GM19023 (cell line): ENCODE measurements around the gene RCOR1.
"Not testable (repeated sequence)": the region's sequence is repeated elsewhere in the genome, so short reads cannot be mapped to it uniquely, and the experiment has no call there.

Experiments
- ATAC-seq: cut with Tn5 transposase; IDR thresholded peaks from one replicate; pipeline ENCODE4 v1.9.1; 2021; ENCODE audit warnings: mild to moderate bottlenecking, moderate library complexity; ENCODE audit not compliant: unreplicated experiment

The RCOR1 gene

DNA sequence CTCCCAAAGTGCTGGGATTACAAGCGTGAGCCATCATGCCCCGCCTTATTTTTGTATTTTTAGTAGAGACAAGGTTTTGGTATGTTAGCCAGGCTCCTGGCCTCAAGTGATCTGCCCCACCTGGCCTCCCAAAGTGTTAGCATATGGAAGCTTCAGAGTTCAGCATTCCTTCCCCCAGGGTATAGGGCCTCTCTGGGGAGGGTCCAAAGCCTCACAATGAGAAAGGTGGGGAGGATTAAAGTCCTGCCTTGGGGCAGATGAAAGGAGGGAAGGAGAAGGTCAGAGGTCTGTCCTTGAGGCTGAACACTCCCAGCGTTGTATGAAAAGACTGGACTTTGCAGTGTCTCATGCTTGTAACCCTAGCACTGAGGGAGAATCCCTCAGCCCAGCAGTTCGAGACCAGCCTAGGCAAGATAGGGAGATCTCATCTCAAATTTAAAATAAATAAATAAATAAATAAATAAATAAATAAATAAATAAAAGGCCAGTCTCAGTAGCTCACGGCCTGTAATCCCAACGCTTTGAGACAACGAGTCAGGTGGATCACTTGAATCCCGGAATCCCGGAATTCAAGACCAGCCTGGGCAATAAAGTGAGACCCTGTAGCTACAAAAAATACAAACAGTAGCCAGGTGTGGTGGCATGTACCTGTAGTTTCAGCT lies 22.0 kb upstream of the RCOR1 start:
- ATAC-seq: no peak

- ATAC-seq: no peak
Observed at GRCh38 chr14:102571043-102571442, 21.4 kb upstream of the RCOR1 start.

GRCh38 chr14:102571478-102572042 lies 20.9 kb upstream of the RCOR1 start:
- no peak for ATAC-seq

- not testable (repeated sequence) for ATAC-seq
Observed at GRCh38 chr14:102573161-102573560, 19.3 kb upstream of the RCOR1 start.

GRCh38 chr14:102573591-102574046 lies 18.8 kb upstream of the RCOR1 start:
- ATAC-seq: no peak

DNA sequence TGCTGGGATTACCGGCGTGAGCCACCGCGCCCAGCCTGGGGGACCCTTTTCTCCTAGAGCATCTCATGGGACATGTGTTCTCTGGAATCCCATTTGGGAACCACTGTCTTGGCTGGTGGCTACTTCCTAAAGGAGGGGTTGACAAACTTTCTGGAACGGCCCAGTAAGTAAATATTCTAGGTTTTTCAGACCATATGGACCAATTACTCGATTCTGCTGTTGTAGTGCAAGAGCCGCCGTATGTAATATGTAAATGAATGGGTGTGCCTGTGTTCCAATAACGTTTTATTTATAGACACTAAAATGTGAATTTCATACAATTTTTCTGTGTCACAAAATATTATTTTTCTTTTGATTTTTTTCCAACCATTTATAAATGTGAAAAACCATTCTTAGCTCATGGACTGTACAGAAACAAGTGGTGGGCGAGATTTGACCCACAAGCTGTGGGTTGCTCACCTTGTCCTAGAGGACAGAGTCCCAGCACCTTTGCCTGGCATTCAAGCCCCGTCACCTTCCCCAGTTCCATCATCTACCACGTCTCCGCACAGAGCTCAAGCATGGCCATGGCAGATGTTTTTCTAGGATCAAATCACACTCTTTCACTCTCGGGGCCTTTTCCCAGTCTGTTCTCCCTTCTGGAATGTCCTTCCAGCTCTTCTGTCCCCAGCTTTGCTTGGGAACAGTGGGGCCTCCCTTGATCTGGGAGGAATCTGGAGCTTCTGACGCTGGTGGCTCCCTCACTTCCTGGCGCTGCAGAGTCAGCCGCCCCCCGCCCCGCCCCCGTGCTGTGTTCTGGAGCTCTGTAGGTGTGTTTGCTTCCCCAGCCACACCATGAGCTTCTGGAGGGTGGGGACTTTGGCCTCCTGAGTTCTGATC lies 17.9 kb upstream of the RCOR1 start:
- ATAC-seq: no peak

- no peak for ATAC-seq
Observed at GRCh38 chr14:102575160-102575845, 17.1 kb upstream of the RCOR1 start.

DNA sequence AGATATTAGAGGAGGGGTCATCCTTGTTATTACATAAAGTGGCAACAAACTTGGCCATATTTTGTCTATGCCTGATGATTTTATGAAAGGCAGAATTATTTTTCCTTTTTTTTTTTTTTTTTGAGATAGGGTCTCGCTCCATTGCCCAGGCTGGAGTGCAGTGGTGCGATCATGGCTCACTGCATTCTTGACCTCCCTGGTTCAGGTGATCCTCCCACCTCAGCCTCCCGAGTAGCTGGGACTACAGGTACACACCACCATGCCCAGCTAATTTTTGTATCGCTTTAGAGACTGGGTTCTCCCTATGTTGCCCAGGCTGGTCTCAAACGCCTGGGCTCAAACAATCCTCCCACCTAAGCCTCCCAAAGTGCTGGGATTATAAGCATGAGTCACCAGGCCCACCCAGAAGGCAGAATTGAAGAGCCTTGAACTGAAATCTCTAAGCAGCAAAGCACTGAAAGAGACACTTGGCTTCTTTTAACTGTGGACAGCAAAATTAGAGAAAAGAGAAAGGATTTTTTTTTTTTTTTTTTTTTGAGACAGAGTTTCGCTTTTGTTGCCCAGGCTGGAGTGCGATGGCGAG lies 16.5 kb upstream of the RCOR1 start:
- not testable (repeated sequence) for ATAC-seq

DNA sequence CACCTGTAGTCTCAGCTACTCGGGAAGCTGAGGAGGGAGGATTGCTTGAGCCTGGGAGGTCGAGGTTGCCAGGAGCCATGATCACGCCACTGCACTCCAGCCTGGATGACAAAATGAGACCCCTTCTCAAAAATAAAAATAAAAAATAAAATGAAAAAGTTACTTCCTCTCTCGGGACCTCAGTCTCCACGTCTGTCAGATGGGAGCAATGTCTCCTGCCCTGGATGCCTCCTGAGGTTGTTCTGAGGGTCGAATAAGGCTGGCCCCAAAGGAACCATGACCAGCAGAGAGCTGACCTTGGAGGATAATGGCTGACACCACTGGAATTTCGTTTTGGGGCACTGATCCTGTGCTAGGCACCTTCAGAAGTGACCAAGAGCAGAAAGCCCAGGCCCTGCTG lies 13.6 kb upstream of the RCOR1 start:
- no peak for ATAC-seq

DNA sequence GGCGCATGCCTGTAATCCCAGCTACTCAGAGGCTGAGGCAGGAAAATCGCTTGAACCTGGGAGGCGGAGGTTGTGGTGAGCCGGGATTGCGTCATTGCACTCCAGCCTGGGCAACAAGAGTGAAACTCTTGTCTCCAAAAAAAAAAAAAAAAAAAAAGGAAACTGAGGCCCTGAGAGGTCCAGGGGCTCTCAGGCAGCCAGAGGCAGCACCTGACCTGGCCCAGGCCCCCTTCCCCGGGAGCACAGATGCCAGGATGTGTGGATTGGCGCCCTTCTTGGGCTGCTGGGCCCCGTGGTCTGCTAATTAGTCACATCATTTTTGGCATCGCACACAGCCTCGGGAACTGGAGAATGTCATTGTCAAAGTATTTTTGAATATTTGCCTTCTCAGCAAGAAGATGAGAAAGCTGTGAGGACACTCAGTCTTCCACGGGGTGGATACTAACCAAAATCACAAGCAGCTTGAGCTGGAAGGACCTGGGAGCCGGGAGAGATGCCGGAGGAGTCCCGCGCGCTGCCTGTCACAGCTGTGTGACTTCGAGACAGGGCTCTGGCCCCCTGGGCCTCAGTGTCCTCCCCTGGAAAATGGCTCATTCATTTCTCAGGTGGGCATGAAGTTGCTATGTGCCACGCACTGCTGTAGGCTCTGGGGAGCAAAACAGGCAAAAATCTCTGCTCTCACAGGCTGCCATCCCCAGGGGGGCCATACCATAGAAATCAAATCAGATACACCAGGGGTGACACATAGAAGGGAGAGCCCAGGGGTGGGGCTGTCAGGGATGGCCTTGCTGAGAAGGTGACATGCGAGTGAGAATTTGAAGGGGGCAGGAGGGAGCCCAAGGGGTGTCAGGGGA lies 12.5 kb upstream of the RCOR1 start:
- ATAC-seq: no peak

- no peak for ATAC-seq
Observed at GRCh38 chr14:102580550-102581110, 11.8 kb upstream of the RCOR1 start.

DNA sequence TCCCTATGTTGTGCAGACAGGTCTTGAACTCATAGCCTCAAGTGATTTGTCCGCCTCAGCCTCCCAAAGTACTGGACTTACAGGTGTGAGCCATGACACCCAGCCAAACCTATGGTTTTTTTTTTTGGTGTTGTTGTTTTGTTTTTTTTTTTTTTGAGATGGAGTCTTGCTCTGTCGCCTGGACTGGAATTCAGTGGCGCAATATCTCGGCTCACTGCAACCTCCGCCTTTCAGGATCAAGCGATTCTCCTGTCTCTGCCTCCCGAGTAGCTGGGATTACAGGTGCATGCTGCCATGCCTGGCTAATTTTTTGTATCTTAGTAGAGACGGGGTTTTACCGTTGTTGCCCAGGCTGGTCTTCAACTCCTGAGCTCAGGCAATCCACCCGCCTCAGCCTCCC lies 11.3 kb upstream of the RCOR1 start:
- no peak for ATAC-seq

DNA sequence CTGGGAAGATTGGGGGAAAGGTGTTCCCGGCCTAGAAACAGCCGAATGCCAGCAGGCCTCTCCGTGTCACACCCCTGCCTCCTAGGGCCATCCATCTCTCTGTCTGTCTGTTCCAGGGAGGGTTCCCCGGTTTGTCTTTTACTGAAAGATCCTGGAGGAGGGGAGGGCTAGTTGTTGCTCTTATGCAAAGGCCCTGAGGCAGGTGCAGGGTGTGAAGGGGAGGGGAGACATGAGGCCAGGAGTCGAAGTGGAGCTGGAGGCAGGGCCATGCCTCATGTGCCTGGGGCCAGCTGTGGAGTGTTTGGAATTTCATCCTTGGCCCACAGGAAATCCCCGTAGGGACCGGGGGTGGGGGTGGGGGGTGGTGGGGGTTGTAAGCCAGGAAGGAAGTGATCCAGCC lies 8.7 kb upstream of the RCOR1 start:
- no peak for ATAC-seq

DNA sequence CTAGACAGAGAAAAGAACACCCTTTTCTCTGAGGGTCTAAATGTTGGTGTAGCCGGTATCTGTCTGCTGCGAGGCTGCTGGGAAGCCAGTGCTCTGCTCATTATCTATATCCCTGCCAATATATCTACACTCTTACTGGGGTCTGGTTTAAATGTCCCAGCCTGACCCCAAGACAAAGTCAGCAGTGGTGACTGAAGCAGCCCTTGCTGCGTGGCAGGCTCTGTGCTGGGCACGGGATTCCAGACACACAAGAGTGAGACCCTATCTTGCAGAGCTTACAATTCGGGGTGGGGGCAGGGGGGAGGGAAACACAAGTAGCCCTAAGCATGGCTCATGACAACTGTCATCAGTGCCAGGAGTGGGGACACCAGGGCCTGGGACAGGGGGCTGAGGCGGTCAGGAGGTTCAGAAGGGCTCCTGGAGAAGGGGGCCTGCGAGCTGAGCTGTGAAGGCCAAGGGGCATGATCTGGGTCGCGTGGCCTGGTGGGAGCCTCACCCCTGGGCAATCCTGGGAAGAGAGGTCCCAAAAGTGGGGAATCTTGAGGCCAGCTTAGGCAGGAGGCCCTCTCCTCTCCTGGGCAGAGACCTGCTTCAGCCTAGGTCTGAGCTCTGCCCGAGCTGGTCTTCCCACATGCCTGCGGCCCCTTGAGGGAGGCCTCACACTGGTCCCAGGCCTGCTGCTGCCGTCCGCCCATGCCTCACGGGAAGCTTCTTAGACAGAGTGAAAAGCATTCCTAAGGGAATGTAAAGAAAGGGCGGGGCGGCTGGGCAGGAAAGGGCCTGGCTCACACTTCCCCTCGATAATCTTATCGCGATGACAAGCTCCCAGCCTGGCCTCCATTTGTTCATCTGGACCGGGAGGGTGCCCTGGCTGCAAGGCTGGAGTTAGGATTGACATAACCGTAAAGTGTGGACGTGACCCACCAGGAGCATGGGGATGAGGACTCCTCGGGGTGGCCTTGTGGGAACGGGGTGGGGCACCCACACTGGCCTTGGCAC lies 7.3 kb upstream of the RCOR1 start:
- ATAC-seq: no peak

- ATAC-seq: no peak
Observed at GRCh38 chr14:102586420-102587104, 5.9 kb upstream of the RCOR1 start.

GRCh38 chr14:102588821-102589220 lies 3.6 kb upstream of the RCOR1 start:
- no peak for ATAC-seq

- no peak for ATAC-seq
Observed at GRCh38 chr14:102589761-102590290, 2.6 kb upstream of the RCOR1 start.

- ATAC-seq: no peak
Observed at GRCh38 chr14:102590667-102591099, 1.8 kb upstream of the RCOR1 start.
